GM18909 (cell line): ENCODE data around the gene STK4.

Experiments used
- ATAC-seq: cut with Tn5 transposase; IDR thresholded peaks from one replicate; pipeline ENCODE4 v1.9.1; 2021; ENCODE audit warnings: mild to moderate bottlenecking; ENCODE audit not compliant: unreplicated experiment, poor library complexity

STK4 gene

DNA sequence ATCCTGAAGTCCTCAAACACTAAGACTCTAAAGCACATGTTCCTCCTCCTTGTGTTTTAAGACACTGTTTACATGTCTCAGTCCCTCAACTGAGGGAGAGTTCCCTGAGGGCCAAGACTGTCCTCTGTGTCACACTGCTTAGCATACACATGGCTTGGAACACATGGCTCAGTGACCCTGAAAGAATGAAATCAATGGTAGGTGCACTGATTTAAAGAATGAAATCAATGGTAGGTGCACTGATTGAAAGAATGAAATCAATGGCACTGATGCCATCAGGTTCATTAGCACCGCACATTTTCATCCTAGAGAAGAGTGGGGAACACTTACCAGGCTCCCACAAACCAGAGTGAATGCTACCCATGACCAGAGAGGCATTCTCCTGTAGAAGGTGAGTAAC is 15.9 kb upstream of the STK4 start:
- no peak for ATAC-seq

DNA sequence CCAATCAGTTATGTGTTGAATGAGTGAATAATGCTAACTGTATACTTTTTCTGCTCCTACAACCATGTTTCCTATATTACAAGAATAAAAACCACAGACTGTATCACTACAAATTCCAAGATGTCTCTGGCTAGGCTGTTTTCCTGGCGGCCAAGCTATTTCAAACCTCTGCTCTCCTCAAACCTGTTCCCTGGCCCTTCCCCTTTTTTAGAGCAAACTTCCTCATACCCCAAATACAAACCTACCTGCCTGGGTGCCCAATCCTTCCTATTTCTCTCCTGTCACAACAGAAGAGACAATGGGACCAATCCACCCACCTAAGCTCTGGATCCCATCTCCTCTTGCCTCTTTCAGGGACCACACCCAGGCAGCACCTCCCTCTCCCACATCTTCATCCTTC is 13.6 kb upstream of the STK4 start:
- ATAC-seq = no peak

DNA sequence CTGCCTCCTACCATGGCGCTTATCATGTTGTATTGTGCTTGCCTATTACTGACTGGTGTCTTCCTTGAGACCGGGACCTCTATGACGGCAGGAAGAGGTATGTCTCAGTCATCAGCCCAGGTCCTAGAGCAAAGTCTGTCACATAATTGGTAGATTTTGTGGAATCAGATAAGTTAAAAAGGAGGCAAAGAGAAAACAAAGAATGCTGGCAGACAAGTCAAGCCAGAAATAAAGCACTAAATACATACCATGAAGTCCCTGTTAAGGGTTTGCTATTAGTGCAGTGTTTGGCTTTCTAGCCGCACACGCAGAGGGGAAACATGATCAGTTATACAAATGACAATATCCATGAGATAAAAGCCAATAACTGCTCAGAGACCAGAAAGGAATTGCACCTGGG is 12.1 kb upstream of the STK4 start:
- ATAC-seq = no peak

DNA sequence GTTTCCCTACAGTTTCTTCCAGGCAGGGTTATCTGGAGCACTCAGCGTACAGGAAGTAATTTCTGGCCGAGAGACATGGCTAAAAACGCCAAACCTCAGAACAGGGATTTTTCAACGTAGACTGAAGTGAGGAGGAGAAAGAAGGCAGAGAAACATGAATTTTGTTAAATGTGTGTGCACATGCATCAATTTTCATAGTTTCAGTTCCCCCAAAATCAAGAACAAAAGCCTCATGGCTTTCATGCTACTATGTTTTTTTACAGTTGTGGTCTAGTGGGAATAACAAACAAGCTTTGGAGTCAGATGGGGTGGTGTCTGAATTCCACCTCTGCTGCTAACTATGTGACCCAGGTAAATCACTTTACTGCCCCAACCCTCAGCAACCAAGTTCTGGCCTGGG is 11.0 kb upstream of the STK4 start:
- ATAC-seq = no peak

DNA sequence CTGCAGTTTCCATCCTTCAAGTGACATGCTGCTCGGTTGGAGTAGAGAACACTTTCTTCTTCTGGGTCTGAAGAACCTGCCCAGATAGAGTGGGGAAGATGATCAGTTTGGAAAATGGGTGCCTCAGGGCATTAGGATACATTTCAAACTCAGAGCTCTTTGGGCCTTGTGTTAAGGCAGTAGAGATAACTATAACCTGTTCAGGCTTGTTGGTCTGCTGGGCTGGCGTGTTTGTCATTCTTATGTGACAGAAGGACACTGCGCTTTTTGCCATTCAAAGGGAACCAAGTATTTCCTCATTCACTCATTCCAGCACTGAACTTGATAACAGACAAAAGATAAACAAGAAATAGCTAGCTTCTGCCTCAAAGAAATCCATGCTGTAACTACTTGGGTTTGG is 9.9 kb upstream of the STK4 start:
- ATAC-seq = no peak

DNA sequence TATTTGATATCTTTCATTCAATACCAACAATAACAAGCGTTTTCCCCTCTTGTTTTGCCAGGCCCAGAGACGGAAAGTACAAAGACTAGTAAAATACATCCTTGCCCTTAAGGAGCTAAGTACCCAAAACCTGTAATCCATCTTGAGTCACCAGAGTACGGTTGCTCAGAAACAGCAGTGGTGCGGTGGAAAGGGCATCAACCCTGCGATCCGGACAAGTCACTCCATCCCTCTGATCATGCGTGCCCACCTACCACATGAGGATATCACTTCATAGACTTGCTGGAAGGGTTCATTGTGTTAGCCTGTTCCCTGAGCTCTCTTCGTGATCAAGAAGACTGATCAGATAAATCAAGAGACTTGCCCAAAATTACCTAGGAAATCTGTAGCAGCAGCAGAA is 8.0 kb upstream of the STK4 start:
- no peak for ATAC-seq

DNA sequence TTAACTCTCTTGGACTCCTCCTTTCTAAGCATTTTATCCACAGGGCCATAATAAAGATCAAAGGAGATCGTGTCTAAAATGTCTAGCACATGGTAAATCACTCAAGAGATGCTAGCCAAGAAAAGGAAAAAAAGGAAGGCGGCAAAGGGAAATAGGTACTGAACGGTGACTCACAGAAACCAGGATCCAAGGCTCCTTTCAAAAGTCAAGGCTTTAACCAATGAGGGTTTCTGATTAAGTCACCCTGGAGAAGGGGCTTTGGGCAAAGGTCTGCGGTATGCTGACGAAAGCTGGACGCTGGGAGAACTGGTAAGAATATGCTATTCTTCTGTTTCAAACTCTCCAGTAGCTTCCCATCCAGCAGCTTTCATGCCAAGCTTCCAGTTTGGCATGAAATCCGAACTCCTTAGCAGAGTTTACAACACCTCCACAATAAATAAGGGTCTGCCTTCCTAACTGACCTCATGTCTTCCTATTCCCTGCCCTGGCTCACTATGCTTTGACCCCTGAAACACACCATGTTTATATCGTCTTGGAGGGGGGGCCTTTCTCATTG is 7.2 kb upstream of the STK4 start:
- no peak for ATAC-seq

DNA sequence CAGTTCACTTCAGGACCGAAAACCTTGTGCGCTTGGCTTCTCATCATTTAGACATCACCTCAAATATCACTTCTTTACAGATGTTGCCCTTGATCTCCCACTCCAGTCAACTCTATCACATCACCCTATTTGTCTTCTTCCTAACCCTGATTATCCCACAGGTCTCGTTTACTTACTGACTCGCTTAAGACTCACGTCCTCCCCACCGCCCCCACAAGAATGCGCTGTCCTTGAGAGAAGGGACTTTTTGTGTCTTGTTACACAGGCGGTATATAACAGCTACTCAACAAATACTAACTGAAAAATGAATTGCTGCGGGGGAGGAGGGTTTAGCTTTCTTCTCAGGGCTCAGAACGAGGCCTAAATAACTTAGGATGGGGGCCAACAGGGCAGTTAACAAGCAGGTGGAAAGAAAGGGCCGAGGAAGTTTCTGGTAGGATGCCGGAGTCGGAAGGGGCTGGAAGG is 6.6 kb upstream of the STK4 start:
- ATAC-seq = peak; percentile 19

DNA sequence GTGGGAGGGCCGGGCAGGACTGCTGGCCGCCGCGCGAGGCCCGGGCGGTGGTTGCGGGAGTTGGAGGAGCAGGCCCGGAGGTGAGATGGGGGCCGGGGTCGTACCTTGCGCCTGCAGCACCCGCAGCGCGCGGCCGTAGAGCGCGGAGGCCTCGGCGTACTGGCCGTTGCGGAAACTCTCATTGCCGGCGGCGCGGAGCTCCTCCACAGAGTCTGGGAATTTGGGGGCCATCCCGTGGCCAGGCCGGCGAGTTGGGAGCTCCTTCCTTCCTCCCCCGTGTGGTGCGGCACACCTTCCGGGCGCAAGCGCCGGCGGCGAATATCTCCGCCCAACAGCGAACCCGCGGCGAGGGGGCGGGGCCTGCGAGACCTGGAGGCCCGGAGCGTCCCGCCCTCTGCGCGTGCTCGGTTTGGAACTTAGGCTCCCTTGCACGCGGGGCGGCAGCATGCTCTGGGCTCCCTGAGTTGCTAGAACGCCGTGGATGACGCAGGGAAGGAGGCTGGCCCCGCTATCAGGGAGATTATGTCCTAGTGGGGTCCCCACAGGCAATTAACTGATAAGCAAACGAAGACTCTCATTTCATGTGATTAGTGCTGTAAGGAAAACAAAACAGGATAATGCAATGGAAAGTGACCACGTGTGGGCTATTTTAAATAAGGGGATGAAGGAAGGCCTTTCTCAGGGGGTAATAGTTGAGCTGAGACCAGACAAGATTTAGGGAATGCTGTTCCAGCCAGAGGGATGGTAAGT is 6.0 kb upstream of the STK4 start, which contains the start of gene TOMM34:
TOMM34 (minus strand) TSS at position 295 of the 750 bp plus-strand sequence; CDS start at position 231, 64 bp downstream.
- ATAC-seq = peak; percentile 90

DNA sequence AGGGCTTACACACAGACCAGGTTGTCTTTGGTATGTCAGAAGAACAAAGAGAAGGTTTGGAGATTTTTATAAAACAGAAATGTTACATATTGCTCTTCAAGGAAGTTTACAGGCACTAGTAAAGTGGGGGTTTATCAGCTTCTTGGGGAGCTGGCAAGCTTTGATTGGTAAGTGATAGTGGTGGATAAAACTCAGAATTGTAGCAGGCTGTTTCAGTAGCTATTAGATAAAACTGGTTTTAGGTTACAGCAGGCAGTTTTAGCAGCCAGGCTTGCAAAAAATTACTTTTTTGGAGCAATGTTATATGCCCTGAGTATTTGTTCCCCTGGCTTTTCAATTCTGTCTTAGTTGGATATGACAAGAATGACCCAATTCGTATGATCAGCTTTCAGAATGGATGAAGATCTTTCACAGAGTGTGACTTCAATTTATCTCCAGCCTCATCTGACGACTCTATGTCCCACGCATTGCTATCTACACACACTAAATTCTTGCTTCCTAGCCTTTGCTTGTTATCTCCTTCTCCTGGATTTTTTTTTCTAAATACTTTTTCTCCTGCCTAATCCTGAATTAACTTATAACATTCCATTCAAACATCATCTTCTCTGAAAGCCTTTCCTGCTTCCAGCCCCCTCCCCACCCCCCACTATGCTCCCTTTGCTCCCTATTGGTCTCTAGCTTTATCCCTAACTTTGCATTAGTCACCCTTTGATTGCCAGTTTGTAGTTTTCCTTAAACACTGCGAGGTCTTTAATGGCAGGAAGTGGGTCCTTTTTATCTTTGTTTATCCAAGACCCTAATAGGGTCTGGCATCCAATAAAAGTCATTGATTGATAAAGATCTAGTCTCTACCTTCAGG is 5.1 kb upstream of the STK4 start:
- no peak for ATAC-seq

DNA sequence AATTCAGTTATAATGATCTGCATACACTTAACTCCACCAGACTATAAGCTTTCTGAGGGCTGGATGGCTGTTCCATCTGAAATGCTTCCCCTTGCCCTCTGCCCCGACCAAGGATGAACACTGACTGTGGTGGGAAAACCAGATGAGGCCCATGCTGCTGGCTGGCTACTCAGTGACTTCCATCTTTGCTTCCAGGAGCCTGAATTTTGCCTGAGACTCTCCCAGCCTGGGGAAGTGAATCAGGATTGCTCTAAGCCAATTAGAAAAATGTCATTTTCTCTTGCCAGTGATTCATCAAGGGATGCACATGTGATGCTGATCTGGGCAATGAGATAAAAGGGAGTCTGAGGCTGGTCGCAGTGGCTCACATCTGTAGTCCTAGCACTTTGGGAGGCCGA is 4.4 kb upstream of the STK4 start:
- no peak for ATAC-seq

DNA sequence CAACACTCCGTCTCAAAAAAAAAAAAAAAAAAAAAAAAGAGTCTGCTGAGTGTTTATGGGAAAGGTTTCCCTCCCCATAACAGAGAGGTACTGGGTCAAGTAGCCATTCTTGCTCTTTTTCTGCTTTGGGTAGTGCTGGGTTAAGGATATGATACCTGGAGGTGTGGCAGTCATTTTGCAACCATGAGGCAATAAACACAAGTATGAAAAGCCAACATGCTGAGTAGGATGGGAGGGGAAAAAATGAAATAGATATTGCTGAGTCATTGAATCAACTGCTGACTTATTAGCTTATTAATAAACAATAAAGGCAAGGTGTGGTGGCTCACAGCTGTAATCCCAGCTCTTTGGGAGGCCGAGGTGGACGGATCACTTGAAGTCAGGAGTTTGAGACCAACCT is 3.8 kb upstream of the STK4 start:
- no peak for ATAC-seq

DNA sequence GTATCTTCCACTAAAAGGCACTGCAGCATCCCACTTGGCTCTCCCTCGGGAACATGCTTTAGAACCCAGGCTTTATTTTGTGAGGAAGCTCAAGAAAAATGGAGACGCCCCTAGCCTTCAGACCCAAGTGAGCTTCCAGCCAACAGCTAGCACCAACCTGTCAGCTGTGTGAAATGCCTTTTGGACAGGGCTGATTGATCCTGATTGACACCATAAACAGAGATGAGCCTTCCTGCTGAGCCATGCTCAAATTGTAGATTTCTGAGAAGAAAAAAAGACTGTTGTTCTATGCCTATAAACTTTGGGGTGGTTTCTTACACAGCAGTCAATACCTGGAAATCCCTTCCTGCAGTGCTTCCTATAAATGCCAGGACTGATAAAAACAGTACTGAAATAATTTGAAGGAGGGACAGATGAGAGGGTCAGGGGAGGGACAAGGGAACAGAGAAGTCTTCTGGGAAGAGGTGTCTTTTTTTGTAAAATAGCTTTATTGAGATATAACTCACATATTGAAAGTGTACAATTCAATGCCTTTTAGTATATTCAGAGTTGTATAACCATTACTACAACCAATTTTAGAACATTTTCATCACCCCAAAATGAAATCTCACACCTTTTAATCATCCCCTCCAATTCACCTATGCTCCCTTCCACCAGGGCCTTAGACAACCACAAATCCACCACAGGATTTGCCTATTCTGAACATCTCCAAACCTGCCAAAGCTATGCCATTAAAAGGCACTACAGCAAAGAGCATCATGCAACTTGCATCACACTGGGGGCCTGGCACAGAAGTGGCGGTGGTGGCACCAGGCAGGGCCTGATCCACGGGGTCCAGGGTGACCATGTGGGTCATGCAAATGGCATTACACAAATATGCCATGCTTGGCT is 2.7 kb upstream of the STK4 start:
- ATAC-seq = no peak

DNA sequence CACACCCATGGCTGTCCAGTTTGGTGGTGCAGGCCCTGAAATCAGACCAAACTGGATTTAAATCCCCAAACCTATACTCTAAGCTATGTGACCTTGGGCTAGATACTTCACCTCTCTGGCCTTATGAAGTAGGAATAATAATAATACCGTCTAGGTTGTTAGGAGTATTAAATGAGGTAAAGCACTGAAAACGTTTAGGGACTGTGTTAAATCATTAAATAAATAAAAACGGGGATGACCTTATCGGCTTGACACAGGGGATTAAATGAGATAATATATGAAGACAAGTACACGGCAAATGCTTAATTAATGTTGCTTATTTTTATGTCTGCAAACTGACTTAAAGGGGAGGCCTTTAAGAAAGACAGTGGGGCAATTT is 672 bp upstream of the STK4 start:
- no peak for ATAC-seq

DNA sequence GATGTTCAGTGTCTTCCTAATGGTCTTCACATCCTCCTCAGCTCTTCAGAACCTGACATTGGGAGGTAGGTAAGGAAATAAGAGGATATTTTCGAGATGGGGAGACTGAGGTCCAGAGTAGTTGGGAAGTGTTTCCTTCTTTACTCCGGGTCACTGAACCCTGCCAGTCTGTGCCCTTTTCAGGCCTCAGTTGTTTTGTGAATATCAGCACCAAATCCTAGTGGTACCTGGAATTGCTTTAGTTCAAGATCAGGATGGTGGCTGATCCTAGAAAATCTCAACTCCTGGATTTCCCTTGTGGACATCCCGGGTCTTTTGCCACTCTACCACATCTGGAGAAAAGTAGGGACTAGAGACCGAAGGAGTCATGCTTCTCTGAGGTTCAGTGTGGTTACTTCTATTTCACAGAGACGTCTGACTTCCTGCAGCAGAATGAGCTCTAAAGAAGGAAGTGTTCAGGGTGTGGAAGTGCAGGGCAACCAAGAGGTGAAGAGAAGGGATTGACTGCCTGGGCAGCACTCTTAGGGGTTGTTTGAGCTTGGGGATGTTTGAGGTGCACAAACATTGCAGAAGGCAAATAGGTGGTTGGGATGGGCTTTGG is 995 bp downstream of the STK4 start:
- ATAC-seq = no peak

DNA sequence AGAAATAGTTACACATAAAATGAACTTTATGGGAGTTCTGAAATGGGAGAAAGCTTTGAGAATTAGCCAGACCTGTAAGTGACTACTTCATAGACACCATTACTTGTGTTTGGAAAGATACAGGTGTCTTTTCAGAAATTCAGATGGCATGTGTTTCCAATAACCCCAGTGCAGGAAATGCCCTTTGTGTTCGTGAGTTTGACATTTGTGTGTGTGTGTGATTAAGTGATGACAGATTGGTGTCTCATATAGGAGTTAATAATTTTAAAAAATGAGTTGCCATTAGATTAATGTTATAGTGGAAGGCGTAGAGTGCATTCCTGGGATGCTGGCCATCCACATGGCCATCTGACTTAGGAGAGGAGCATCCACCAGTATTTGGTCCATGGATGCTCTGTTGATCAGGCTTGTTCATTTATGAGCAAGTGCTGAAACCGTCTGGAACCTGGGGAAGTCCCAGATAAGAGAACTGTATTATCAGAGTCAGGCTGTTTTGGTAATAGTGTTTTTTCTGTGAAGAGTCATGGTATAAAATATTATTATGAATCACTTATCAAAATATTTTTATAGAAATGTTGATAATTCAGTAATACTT is 3.1 kb downstream of the STK4 start:
- ATAC-seq = no peak

DNA sequence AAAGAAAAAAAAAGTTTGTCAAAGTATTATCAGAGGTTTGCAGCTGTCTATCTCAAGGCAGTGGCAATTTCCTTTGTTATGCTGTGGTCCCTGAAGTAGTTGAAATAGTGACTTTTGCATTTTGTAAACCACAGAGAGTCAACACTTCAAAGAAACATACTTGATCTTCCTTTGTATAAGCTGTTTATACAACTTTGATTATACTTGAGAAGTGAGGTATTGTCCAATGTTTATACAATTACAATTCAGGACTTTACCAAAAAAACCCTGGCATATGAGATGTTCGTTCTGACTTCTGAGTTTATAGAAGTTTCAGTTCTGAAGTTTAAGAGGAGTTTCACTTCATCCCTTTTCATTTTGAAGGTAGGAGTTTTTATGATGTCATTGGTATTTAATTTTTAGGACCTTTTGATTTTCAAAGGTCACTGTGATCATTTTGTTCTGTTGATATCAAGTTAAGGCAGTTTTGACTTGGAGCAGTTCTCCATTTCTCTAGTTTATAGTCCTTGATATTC is 4.0 kb downstream of the STK4 start:
- ATAC-seq = no peak

DNA sequence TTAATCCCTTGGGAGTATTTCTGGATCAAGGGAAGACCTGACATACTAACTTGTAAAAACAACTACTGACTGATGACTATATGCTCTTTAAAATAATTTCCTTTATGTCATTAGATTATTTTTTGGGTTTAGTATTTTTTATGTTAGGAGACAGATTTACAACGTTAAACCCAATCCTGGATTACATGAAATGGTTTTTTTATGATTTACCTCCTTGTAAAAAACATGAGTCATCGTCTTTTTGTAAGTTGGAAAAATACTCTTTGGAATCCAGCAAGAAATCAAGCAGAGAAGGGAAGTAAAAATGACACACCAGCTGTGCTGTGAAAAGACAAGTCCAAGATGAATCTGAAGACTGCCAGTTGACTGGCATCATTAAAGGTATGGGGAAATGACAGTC is 6.7 kb downstream of the STK4 start:
- no peak for ATAC-seq

DNA sequence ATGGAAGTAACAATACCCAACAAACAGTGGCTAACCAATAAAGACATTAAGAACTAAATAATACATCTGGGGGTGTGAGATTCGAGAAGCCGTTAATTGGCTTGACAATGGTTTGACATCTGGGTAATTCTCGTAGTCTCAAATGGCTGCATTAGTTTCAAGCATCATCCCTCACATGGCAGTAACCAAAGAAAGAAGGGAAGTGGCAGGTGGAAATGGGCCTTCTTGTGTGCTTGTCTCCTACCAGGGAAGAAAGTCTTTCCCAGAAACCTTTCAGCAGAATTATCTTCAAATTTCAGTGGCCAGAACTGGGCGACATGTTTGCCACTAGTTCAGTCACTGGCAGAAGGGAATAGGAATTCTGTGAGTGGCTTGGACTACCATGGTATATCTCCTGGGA is 10.4 kb downstream of the STK4 start:
- ATAC-seq = no peak
